Breast epithelium (tissue), 3 donors: ENCODE results near the gene BPIFA2.

Experiments used
- POLR2A ChIP-seq: fragments of 450-650 bp; IDR thresholded peaks from one replicate; pipeline ENCODE4 v1.6.1; 2016; ENCODE audit warnings: antibody characterized with exemption, mild to moderate bottlenecking, moderate library complexity
- TF ChIP-seq, protein P1 (sequence below), 3 donors: fragments of 450-650 bp; IDR thresholded peaks; one replicate each; pipeline ENCODE4 v1.5.1; 2016 to 2017; ENCODE audit warnings: antibody characterized with exemption in 3 of 3, mild to moderate bottlenecking in 3 of 3, moderate library complexity in 3 of 3

DNA sequence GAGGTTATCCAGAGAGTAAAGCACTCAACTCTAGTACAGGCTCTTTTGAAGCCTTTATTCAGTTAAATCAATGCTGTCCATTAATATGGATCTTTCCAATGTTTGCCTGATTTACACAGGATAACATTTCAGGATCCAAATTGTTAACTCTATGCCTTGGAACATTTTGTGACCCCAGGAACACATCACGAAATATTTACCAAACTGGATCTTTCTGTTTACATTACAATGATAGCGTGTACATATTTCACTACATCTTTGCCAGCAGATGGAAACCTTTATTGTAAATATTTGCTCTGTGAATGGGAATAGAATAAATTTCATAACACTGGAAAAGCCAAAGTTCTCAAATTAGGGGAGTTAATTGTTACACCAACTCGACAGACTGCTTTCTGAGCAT is 23.5 kb downstream of the BPIFA2 start:
- TF ChIP-seq POLR2A: no peak
- TF ChIP-seq, protein P1, sequence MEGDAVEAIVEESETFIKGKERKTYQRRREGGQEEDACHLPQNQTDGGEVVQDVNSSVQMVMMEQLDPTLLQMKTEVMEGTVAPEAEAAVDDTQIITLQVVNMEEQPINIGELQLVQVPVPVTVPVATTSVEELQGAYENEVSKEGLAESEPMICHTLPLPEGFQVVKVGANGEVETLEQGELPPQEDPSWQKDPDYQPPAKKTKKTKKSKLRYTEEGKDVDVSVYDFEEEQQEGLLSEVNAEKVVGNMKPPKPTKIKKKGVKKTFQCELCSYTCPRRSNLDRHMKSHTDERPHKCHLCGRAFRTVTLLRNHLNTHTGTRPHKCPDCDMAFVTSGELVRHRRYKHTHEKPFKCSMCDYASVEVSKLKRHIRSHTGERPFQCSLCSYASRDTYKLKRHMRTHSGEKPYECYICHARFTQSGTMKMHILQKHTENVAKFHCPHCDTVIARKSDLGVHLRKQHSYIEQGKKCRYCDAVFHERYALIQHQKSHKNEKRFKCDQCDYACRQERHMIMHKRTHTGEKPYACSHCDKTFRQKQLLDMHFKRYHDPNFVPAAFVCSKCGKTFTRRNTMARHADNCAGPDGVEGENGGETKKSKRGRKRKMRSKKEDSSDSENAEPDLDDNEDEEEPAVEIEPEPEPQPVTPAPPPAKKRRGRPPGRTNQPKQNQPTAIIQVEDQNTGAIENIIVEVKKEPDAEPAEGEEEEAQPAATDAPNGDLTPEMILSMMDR (IDR thresholded peaks at IDR 0.05): no peak
